ENCODE data around the gene SRM.
A peak's percentile ranks its signal among the peaks of the same experiment; 100 is the strongest.
"Not testable (repeated sequence)": the region's sequence is repeated elsewhere in the genome, so short reads cannot be mapped to it uniquely, and the experiment has no call there.

The SRM gene

GRCh38 chr1:11044849-11045427 is 14.9 kb downstream of the SRM start:
- no peak for DNase-seq

DNA sequence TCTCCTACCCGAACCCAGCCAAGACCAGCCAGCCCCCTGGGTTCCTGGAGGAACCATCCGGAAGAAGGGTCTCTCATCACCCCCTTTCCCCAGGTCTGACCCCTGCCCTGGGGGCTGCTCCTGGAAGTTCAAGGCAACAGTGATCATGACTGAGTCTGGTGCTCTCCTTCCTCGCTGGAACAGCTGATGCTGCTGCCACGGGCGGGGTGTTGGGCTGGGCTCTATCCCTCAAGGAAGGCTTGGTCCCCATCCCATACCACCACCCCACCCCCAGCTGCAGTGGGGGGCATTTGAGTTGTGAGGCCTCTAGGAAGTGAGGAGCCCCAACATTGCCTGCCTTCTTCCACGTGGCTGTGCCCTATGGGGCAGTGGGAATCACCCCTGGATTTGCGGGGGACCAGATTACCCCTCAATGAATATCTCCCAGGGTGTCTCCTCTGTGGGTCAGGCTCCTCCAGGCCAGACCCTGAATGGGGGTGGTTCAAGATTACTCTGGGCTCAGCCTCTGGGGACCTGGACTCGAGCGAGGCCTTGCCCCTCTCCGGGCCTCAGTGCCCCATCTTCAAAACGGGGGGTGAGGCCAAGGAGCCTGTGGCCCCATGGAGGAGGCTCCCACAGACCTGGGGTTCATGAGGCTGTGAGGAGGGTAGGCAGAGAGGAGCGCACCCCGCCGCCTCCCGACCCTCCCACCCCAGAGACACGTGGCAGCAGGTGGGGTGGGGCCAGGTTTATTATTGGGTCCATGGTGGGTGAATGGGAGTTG is 15.6 kb downstream of the SRM start:
- DNase-seq = no peak

DNA sequence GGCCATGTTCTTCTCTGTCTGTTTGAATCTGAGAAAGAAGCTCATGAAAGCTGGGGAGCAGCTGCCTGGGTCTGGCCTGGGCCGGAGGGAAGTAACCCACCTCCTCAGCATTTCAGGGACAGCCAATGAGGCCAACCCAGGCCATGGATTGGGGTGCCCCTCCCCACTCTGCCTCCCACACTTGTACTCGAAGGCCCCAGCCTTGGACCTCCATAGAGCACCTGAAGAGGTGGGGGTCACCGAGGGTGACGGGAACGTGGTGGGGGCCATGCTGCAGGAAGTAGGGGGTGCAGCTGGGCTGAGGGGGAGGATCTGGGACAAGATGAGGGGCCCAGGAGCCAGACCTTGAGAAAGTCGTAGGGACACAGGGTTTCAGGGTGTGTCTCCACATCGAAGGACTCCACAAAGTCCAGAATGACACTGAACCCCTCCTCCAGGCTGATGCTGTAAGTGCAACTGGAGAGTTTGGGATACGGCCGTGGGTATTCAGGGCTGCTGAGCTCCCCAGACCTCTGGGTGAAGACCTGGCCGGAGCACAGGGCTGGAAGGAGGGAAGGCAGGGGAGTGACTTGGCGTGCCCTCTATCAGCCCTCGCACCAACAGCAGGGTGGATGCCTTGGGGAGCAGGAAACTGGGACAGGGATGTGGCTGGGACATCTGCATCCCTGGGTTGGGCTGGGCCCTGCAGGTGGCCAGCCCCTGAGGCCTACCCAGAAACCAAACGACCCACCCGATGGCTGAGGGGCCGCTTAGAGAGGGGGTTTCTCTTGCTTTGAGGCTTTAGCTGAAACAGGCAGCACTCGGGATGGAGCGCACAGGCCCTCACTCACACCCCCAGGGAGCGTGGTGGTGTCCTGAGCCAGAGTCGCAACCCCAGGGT is 16.6 kb downstream of the SRM start:
- no peak for DNase-seq

GRCh38 chr1:11042065-11042464 is 17.8 kb downstream of the SRM start:
- no peak for DNase-seq

DNA sequence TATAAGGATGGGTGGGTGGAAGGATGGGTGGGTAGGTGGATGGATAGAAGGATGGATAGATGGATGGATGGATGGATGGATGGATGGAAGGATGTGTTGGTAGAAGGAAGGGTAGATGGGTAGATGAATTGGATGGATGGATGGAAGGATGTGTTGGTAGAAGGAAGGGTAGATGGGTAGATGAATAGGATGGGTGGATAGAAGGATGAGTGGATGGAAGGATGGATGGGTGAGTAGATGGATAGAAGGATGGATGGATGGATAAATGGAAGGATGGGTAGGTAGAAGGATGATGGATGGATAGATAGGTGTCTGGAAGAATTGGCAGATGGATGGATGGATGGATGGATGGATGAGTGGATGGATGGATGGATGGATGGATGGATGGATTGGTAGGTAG is 18.8 kb downstream of the SRM start:
- no peak for DNase-seq

DNA sequence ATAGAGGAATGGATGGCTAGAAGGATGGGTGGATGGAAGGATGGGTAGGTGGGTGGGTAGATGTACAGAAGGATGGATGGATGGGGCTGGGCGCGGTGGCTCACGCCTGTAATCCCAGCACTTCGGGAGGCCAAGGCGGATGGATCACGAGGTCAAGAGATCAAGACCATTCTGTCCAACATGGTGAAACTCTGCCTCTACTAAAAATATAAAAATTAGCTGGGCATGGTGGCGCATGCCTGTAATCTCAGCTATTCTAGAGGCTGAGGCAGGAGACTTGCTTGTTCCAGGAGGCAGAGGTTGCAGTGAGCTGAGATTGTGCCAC is 19.8 kb downstream of the SRM start:
- DNase-seq = not testable (repeated sequence)

DNA sequence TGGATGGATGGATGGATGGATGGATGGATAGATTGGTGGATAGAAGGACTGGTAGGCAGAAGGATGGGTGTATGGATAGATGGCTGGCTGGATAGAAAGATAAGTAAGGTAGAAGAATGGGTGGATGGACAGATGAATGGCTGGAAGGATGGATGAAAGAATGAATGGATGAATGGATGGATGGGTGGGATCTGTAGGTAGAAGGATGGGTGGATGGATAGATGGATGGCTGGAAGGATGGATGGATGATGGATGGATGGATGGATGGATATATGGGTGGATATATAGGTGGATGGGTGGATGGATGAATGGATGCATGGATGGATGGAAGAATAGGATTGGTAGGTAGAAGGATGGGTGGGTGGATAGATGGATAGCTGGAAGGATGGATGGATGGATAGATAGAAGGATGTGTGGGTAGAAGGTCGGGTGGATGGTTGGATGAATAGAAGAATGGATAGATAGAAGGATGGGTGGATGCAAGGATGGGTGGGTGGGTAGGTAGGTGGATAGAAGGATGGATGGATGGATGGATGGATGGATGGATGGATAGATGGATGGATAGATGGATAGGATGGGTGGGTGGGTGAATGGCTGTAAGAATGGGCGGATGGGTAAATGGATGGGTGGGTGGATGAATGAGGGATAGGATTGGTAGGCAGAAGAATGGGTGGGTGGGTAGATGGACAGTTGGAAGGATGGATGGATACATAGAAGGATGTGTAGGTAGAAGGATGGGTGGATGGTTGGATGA is 20.3 kb downstream of the SRM start:
- no peak for DNase-seq

- peak in 13 of 14 donors; percentile 17 to 79 (median 68) for DNase-seq
Measured at GRCh38 chr1:11037740-11038182, 22.1 kb downstream of the SRM start.

- not testable (repeated sequence) for DNase-seq
Measured at GRCh38 chr1:11037019-11037739, 22.6 kb downstream of the SRM start.

GRCh38 chr1:11031624-11032262 is 28.1 kb downstream of the SRM start:
- DNase-seq = no peak

GRCh38 chr1:11030865-11031264 is 29.0 kb downstream of the SRM start:
- no peak for DNase-seq

- no peak for DNase-seq
Measured at GRCh38 chr1:11028018-11028417, 31.8 kb downstream of the SRM start.

- DNase-seq = no peak
Measured at GRCh38 chr1:11027316-11027715, 32.5 kb downstream of the SRM start.

DNA sequence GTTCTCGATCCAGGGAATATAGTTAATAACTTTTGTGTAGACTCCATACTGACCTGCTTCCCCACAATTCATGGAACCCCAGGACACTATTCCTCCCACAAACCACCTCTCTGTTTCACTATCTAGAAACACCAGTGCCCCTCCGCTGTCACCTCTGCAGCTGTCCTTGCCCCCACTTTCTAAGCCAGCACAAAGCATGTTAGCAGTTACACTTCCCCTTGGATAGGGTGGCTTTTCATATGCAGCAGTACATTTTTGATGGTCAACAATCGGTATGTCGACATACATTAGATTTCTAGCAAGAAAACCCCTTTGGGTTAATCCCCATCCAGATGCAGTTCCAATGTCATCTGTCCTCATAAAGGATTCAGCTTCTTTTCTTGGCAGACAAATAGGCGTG is 32.9 kb downstream of the SRM start:
- DNase-seq = no peak

DNA sequence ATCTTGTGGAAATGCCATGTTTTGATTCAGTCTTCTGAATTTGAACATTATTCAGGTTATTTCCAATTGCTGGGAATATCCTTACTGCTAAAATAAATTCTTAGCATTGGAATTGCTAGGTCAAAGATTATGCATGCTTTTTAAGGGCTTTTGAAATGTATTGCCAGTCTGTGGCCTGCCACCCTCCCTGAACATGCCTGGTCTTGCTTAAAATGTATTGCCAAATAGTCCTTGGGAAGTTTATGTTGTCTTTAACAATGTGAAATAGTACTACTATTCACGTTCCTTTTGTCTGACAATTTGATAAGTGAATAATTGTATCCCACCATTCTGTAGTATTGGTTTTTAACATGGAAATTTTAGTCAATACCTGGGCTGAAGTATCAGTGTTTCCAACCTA is 33.8 kb downstream of the SRM start:
- DNase-seq = no peak

DNA sequence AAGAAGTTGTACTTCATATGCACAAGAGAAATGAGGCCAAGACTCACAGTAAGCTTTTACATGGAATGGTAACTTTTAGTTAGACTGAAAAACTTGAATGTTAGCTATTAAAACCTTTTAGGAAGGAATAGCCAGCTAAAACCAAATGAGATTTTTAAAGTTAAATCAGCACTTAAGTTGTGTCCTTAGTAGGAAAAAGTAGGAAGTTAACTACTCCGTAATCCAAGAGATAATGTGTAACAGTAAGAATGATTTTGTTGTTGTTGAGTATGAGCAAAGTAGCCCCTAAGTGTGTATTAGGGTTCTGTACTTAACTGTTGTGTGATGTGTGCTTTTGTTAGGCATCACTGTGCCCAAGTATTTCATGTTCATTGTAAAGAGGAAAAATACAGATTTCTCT is 34.2 kb downstream of the SRM start:
- DNase-seq = no peak

- DNase-seq = no peak
Measured at GRCh38 chr1:11024874-11025203, 35.0 kb downstream of the SRM start.

GRCh38 chr1:11024154-11024873 is 35.5 kb downstream of the SRM start:
- no peak for DNase-seq

DNA sequence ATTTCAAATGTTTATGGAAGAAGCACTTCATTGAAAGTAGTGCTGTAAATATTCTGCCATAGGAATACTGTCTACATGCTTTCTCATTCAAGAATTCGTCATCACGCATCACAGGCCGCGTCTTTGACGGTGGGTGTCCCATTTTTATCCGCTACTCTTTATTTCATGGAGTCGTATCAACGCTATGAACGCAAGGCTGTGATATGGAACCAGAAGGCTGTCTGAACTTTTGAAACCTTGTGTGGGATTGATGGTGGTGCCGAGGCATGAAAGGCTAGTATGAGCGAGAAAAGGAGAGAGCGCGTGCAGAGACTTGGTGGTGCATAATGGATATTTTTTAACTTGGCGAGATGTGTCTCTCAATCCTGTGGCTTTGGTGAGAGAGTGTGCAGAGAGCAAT is 36.6 kb downstream of the SRM start:
- DNase-seq = no peak

DNA sequence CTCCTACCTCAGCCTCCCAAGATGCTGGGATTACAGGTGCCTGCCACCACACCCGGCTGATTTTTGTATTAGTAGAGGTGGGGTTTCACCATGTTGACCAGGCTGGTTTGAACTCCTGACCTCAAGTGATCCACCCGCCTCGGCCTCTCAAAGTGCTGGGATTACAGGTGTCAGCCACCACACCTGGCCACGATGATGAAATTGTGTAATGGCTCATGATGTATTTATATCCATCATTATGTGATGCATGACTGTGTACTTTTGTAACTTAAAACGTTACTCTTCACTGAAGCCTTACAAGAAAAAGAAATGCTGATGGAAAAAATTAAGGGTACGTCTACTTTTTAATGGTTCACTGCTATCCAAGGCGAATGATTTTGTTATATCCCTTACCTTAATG is 39.8 kb downstream of the SRM start:
- no peak for DNase-seq

DNA sequence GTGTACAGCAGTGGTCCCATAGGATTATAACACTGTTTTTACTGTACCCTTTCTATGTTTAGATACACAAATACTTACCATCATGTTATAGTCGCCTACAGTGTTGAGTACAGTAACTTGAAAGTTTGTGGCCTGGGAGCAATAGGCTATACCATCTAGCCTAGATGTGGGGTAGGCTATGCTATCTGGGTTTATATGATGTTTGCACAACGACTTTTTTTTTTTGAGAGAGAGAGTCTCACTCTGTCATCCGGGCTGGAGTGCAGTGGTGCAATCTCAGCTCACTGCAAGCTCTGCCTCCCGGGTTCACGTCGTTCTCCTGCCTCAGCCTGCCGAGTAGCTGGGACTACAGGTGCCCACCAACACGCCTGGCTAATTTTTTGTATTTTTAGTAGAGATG is 40.5 kb downstream of the SRM start:
- not testable (repeated sequence) for DNase-seq
